H9 (cell line): Measurements from ENCODE around the gene ALCAM. TPM values are rescaled to one million over a fixed set of nuclear protein-coding genes. Genes with fewer than 3 reads are reported as not detected.

Experiments used
- DNase-seq: peaks from one replicate; pipeline ENCODE4 v3.0.0-alpha.2; 2017
- H2AFZ ChIP-seq: one replicate; pipeline ENCODE4 v1.6.1; 2013; ENCODE audit warnings: mild to moderate bottlenecking, low read length, control low read depth, moderate library complexity
- H2AK5ac ChIP-seq: 2 replicates; pipeline ENCODE4 v1.6.1; 2013; ENCODE audit warnings: low read length, control low read depth, mixed read lengths; ENCODE audit not compliant: insufficient read length
- H2BK120ac ChIP-seq: one replicate; pipeline ENCODE4 v1.6.1; 2013; ENCODE audit warnings: low read depth, mild to moderate bottlenecking, low read length, control low read depth, inconsistent platforms; ENCODE audit not compliant: poor library complexity, severe bottlenecking
- H2BK12ac ChIP-seq: 2 replicates; pipeline ENCODE4 v1.6.1; 2013; ENCODE audit warnings: low read length, control low read depth, mixed read lengths, low read depth; ENCODE audit not compliant: insufficient read length
- H2BK15ac ChIP-seq: 2 replicates; pipeline ENCODE4 v1.6.1; 2013; ENCODE audit warnings: low read depth, low read length, control low read depth
- H2BK20ac ChIP-seq: one replicate; pipeline ENCODE4 v1.6.1; 2013; ENCODE audit warnings: low read depth, mild to moderate bottlenecking, low read length, control low read depth, inconsistent platforms; ENCODE audit not compliant: poor library complexity, severe bottlenecking
- H2BK5ac ChIP-seq: 2 replicates; pipeline ENCODE4 v1.6.1; 2013; ENCODE audit warnings: low read length, control low read depth, mixed read lengths; ENCODE audit not compliant: insufficient read length
- H3K14ac ChIP-seq: 2 replicates; pipeline ENCODE4 v1.6.1; 2013; ENCODE audit warnings: low read length, control low read depth; ENCODE audit not compliant: insufficient read depth
- H3K18ac ChIP-seq: 2 replicates; pipeline ENCODE4 v1.6.1; 2013; ENCODE audit warnings: low read depth, mild to moderate bottlenecking, mixed read lengths, low read length, control low read depth; ENCODE audit not compliant: insufficient read length
- H3K23ac ChIP-seq: 2 replicates; pipeline ENCODE4 v1.6.1; 2013; ENCODE audit warnings: low read length, control low read depth, mixed read lengths, low read depth; ENCODE audit not compliant: insufficient read length
- H3K23me2 ChIP-seq: 2 replicates; pipeline ENCODE4 v1.6.1; 2013; ENCODE audit warnings: low read depth, mild to moderate bottlenecking, mixed read lengths, low read length, control low read depth; ENCODE audit not compliant: insufficient read length, poor library complexity, severe bottlenecking
- H3K27ac ChIP-seq: 2 replicates; pipeline ENCODE4 v1.5.1; 2013; ENCODE audit warnings: low read length, control low read depth, mixed read lengths, low read depth; ENCODE audit not compliant: insufficient read length
- H3K27me3 ChIP-seq: 2 replicates; pipeline ENCODE4 v1.6.1; 2013; ENCODE audit warnings: low read length, control low read depth, inconsistent platforms; ENCODE audit not compliant: insufficient read depth
- H3K4ac ChIP-seq: 2 replicates; pipeline ENCODE4 v1.6.1; 2013; ENCODE audit warnings: low read depth, mild to moderate bottlenecking, control low read depth, inconsistent platforms, low read length, moderate library complexity
- H3K4me1 ChIP-seq: 2 replicates; pipeline ENCODE4 v1.6.1; 2013; ENCODE audit warnings: low read length, control low read depth, inconsistent platforms; ENCODE audit not compliant: insufficient read depth
- H3K4me2 ChIP-seq: 2 replicates; pipeline ENCODE4 v1.6.1; 2013; ENCODE audit warnings: low read length, control low read depth, mixed read lengths; ENCODE audit not compliant: insufficient read length, insufficient read depth
- H3K56ac ChIP-seq: 2 replicates; pipeline ENCODE4 v1.6.1; 2013; ENCODE audit warnings: low read depth, mild to moderate bottlenecking, mixed read lengths, low read length, control low read depth; ENCODE audit not compliant: insufficient read length
- H3K79me1 ChIP-seq: 2 replicates; pipeline ENCODE4 v1.6.1; 2013; ENCODE audit warnings: low read depth, mild to moderate bottlenecking, moderate library complexity, low read length, control low read depth, inconsistent platforms; ENCODE audit not compliant: insufficient read depth, poor library complexity, severe bottlenecking
- H3K79me2 ChIP-seq: 2 replicates; pipeline ENCODE4 v1.6.1; 2013; ENCODE audit warnings: low read length, control low read depth, inconsistent platforms; ENCODE audit not compliant: insufficient read depth
- H3K9ac ChIP-seq: 2 replicates; pipeline ENCODE4 v1.6.1; 2013; ENCODE audit warnings: low read length, control low read depth, mixed read lengths; ENCODE audit not compliant: insufficient read length; ENCODE audit errors: extremely low read depth
- H3K9me3 ChIP-seq: one replicate; pipeline ENCODE4 v1.6.1; 2013; ENCODE audit warnings: low read depth, low read length, inconsistent platforms; ENCODE audit not compliant: control insufficient read depth
- H3T11ph ChIP-seq: one replicate; pipeline ENCODE4 v1.6.1; 2013; ENCODE audit warnings: mild to moderate bottlenecking, low read length, control low read depth, inconsistent platforms
- H4K20me1 ChIP-seq: one replicate; pipeline ENCODE4 v1.6.1; 2013; ENCODE audit not compliant: control insufficient read depth, insufficient read length, insufficient read depth
- H4K5ac ChIP-seq: 2 replicates; pipeline ENCODE4 v1.6.1; 2013; ENCODE audit warnings: low read depth, mild to moderate bottlenecking, mixed read lengths, low read length, control low read depth; ENCODE audit not compliant: insufficient read length
- H4K8ac ChIP-seq: replicated peaks from 2 replicates; pipeline ENCODE4 v1.6.1; 2013; ENCODE audit warnings: low read length, control low read depth, mixed read lengths, low read depth; ENCODE audit not compliant: insufficient read length
- H4K91ac ChIP-seq: 2 replicates; pipeline ENCODE4 v1.6.1; 2013; ENCODE audit warnings: low read depth, mild to moderate bottlenecking, moderate library complexity, mixed read lengths, low read length, control low read depth; ENCODE audit not compliant: insufficient read length
- H3K27ac Mint-ChIP-seq, 3 experiments: 2 replicates in 2 of 3; 3 replicates in 1 of 3; pipeline ENCODE4 v1.8.0; 2020 to 2021; ENCODE audit warnings: mixed read lengths in 3 of 3, mild to moderate bottlenecking in 1 of 3, moderate library complexity in 1 of 3
- H3K27me3 Mint-ChIP-seq: 2 replicates; pipeline ENCODE4 v1.8.0; 2021; ENCODE audit warnings: low read depth, mild to moderate bottlenecking, moderate library complexity, mixed read lengths
- H3K36me3 Mint-ChIP-seq, 3 experiments: 2 replicates in 2 of 3; 3 replicates in 1 of 3; pipeline ENCODE4 v1.8.0; 2020 to 2021; ENCODE audit warnings: low read depth in 3 of 3, mixed read lengths in 3 of 3; ENCODE audit not compliant: insufficient read depth in 1 of 3
- H3K4me1 Mint-ChIP-seq, 2 experiments: 2 replicates each; pipeline ENCODE4 v1.8.0; 2020; ENCODE audit warnings: mixed read lengths in 2 of 2
- H3K4me3 Mint-ChIP-seq, 2 experiments: 2 replicates in 1 of 2; 3 replicates in 1 of 2; pipeline ENCODE4 v1.8.0; 2020 to 2021; ENCODE audit warnings: mild to moderate bottlenecking in 2 of 2, mixed read lengths in 2 of 2, moderate library complexity in 1 of 2
- H3K9me3 Mint-ChIP-seq, 2 experiments: 2 replicates in 1 of 2; 3 replicates in 1 of 2; pipeline ENCODE4 v1.8.0; 2020; ENCODE audit warnings: mild to moderate bottlenecking in 2 of 2, mixed read lengths in 2 of 2, moderate library complexity in 1 of 2
- total RNA-seq: library from RNA; stranded (reverse); gene quantifications from 2 replicates; pipeline ENCODE4 v1.2.1, GENCODE V29; 2021
- TF ChIP-seq, protein P1 (sequence below): fragments of 200-600 bp; sonication (generic); conservative IDR thresholded peaks from 3 replicates; pipeline ENCODE4 v1.8.0; 2021; ENCODE audit warnings: antibody characterized with exemption, mild to moderate bottlenecking

Gene ALCAM
- total RNA-seq, 1 experiment from 2014 or later = 43.7 TPM

DNA sequence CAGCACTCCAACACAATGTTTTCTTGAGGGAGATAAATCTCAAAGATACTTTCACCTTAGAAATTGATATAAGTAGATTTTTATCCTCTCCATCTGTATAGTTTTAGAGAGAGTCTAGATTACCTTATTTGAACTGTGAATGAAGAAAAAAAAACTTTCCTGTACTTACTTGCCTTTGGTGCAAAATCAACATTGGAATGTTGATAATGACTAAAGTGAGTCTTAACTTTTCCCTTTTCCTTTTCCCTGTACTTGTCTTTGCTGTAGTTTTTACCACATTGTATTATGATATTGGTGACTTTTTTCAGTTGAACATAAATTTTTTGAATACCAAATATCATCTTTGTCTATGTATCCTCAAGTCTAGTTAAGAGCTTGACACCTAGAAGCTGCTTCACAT is 6.7 kb downstream of the ALCAM start:
- Histone ChIP-seq H3K9me3 (no peaks in the 10 kb centered on the region), H3T11ph (no peak overlapping the region), H2BK120ac (no peak overlapping the region), H3K4me2 (no peak overlapping the region), H3K4ac (no peak overlapping the region), H3K27ac (no peak overlapping the region), H2BK15ac (no peak overlapping the region), H3K23ac (no peak overlapping the region), H4K91ac (no peak overlapping the region), H3K23me2 (peaks cover 15% of the 10 kb centered on the region), H2BK20ac (no peak overlapping the region), H3K56ac (no peak overlapping the region), H2BK12ac (no peak overlapping the region), H2BK5ac (no peak overlapping the region), H3K18ac (no peak overlapping the region), H3K79me1 (no peaks in the 10 kb centered on the region), H3K79me2 (no peaks in the 10 kb centered on the region; the same call in 1 of the 2 replicates), H2AK5ac (no peak overlapping the region), H4K5ac (no peak overlapping the region), H4K20me1 (no peaks in the 10 kb centered on the region), H4K8ac (no peak overlapping the region), H3K4me1 (no peaks in the 10 kb centered on the region), H3K14ac (no peak overlapping the region), H2AFZ (no peak overlapping the region), H3K27me3 (no peaks in the 10 kb centered on the region), H3K9ac (no peak overlapping the region)
- H3K27me3 Mint-ChIP-seq = peaks cover 11% of the 10 kb centered on the region
- DNase-seq = no peak
- H3K4me1 Mint-ChIP-seq = peaks cover 20% of the 10 kb centered on the region in 2 experiments
- no peaks in the 10 kb centered on the region for H3K9me3 Mint-ChIP-seq
- H3K27ac Mint-ChIP-seq = no peak overlapping the region
- H3K36me3 Mint-ChIP-seq = peaks cover 0 to 1% (median 0%) of the 10 kb centered on the region in 3 experiments; a peak in 2 of 7 replicates
- TF ChIP-seq, protein P1, sequence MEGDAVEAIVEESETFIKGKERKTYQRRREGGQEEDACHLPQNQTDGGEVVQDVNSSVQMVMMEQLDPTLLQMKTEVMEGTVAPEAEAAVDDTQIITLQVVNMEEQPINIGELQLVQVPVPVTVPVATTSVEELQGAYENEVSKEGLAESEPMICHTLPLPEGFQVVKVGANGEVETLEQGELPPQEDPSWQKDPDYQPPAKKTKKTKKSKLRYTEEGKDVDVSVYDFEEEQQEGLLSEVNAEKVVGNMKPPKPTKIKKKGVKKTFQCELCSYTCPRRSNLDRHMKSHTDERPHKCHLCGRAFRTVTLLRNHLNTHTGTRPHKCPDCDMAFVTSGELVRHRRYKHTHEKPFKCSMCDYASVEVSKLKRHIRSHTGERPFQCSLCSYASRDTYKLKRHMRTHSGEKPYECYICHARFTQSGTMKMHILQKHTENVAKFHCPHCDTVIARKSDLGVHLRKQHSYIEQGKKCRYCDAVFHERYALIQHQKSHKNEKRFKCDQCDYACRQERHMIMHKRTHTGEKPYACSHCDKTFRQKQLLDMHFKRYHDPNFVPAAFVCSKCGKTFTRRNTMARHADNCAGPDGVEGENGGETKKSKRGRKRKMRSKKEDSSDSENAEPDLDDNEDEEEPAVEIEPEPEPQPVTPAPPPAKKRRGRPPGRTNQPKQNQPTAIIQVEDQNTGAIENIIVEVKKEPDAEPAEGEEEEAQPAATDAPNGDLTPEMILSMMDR = no peak
- no peak overlapping the region for H3K4me3 Mint-ChIP-seq
